ENCODE measurements around the gene TRUB1. TPM values are rescaled to one million over a fixed set of nuclear protein-coding genes. Genes with fewer than 3 reads are reported as not detected.

The TRUB1 gene
- total and polyA plus RNA-seq, 2 donors (not counting 3 experiments of a cell fraction or from before 2014, with no cell fraction given) = 4.6 to 16.7 TPM

DNA sequence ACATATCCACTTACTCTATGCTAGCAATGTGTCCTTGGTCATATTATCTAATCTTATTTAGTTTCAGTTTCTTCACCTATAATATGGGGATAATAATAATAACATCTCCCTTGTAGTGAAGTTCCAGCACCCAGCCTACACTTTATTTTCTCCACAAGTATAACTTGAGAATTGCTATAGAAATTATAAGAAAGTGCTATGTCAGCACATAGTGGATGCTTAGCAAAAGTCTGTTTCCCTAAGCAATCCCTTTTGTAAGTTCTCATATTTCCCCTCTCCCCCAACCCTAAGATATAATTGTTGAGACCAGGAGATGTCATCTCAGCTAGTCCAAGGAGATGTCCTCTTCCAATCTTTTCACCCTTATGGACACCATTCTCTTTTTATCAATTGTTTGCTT, 5.8 kb upstream of the TRUB1 start:
- Histone ChIP-seq H3K9ac (replicated peaks; ENCODE audit: extremely low read depth, insufficient read depth, low read length) (no peak overlapping the region), H4K20me1 (replicated peaks; ENCODE audit: control insufficient read depth, extremely low read depth, insufficient read depth, low read length) (no peaks in the 10 kb centered on the region), H3K79me2 (ENCODE audit: control insufficient read depth, insufficient read depth, low read length) (no peaks in the 10 kb centered on the region), H3K4me2 (ENCODE audit: insufficient read depth, low read length) (no peak overlapping the region), H3K9me1 (replicated peaks; ENCODE audit: control insufficient read depth, extremely low read depth, insufficient read depth, low read length) (no peaks in the 10 kb centered on the region), H3K4me1 (ENCODE audit: control insufficient read depth, extremely low read depth, insufficient read depth, low read length) (no peaks in the 10 kb centered on the region), H3K27ac (ENCODE audit: insufficient read depth, low read depth, low read length) (no peak overlapping the region), H3K4me3 (replicated peaks in 1 of 3; ENCODE audit: insufficient read depth in 1 of 3, low read depth in 1 of 3, low read length in 3 of 3) (no peak overlapping the region), H3K27me3 (ENCODE audit: control insufficient read depth in 2 of 2, insufficient read depth in 2 of 2, low read length in 2 of 2) (peaks cover 0 to 5% of the 10 kb centered on the region in 2 experiments), H2AFZ (ENCODE audit: low read depth, low read length) (no peak overlapping the region), H3K9me3 (replicated peaks; ENCODE audit: control insufficient read depth, insufficient read depth, low read length) (no peaks in the 10 kb centered on the region), H3K36me3 (ENCODE audit: control insufficient read depth in 2 of 2, extremely low read depth in 1 of 2, insufficient read depth in 2 of 2, low read length in 2 of 2) (no peaks in the 10 kb centered on the region)
- ChIA-PET POLR2A (no interaction called here), CTCF (no interaction called here)
- dilution Hi-C loops (cut with MboI; ENCODE audit: extremely low pct_ligation_motif_present, low sequenced_read_pairs) (no loop called here), intact Hi-C loops (cut with micrococcal nuclease) (no loop called here)
- no peak for TF ChIP-seq EZH2 (IDR thresholded peaks at IDR 0.05; ENCODE audit: borderline replicate concordance, low read depth, low read length, severe bottlenecking)
- TF ChIP-seq, protein P1, sequence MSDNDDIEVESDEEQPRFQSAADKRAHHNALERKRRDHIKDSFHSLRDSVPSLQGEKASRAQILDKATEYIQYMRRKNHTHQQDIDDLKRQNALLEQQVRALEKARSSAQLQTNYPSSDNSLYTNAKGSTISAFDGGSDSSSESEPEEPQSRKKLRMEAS (IDR thresholded peaks at IDR 0.05; ENCODE audit: insufficient read depth, insufficient read length) = no peak
- TF ChIP-seq, protein P2, sequence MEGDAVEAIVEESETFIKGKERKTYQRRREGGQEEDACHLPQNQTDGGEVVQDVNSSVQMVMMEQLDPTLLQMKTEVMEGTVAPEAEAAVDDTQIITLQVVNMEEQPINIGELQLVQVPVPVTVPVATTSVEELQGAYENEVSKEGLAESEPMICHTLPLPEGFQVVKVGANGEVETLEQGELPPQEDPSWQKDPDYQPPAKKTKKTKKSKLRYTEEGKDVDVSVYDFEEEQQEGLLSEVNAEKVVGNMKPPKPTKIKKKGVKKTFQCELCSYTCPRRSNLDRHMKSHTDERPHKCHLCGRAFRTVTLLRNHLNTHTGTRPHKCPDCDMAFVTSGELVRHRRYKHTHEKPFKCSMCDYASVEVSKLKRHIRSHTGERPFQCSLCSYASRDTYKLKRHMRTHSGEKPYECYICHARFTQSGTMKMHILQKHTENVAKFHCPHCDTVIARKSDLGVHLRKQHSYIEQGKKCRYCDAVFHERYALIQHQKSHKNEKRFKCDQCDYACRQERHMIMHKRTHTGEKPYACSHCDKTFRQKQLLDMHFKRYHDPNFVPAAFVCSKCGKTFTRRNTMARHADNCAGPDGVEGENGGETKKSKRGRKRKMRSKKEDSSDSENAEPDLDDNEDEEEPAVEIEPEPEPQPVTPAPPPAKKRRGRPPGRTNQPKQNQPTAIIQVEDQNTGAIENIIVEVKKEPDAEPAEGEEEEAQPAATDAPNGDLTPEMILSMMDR (IDR thresholded peaks at IDR 0.05; ENCODE audit: extremely low read depth in 1 of 2, insufficient read depth in 1 of 2, low read depth in 1 of 2, low read length in 2 of 2) = no peak
- no peak for TF ChIP-seq POLR2AphosphoS5 (IDR thresholded peaks at IDR 0.05; ENCODE audit: insufficient read depth, low read depth, low read length)
- no peak for TF ChIP-seq GATA2 (IDR thresholded peaks at IDR 0.05; ENCODE audit: insufficient read depth, insufficient read length, low read depth, low read length)
- no peak for TF ChIP-seq MYC (IDR thresholded peaks at IDR 0.05; ENCODE audit: low read depth, low read length)
- TF ChIP-seq JUN (IDR thresholded peaks at IDR 0.05; ENCODE audit: borderline replicate concordance, insufficient read depth, insufficient read length, low read depth) = no peak
- TF ChIP-seq FOS (IDR thresholded peaks at IDR 0.05; ENCODE audit: borderline replicate concordance, insufficient read depth, low read length) = no peak
- TF ChIP-seq POLR2A (IDR thresholded peaks at IDR 0.05; ENCODE audit: low read depth, low read length) = no peak
- DNase-seq (ENCODE audit: low read depth, low spot score) (no peak), FAIRE-seq (no peak)
- no TSS peak for BruUV-seq (replicated peaks)
